ENCODE measurements around the gene THRAP3.

GRCh38 chr1:36222481-36223380 lies 1.5 kb upstream of the THRAP3 start:
- no peak for TF ChIP-seq CTCF (conservative IDR thresholded peaks at IDR 0.05)
- TF ChIP-seq EZH2 (IDR thresholded peaks at IDR 0.05; ENCODE audit: low read depth), result no peak
